H9 (cell line): ENCODE results near the gene WNT8B. TPM values are rescaled to one million over a fixed set of nuclear protein-coding genes. Genes with fewer than 3 reads are reported as not detected.

Experiments used
- DNase-seq: peaks from one replicate; pipeline ENCODE4 v3.0.0-alpha.2; 2017
- H2AFZ ChIP-seq: one replicate; pipeline ENCODE4 v1.6.1; 2013; ENCODE audit warnings: mild to moderate bottlenecking, low read length, control low read depth, moderate library complexity
- H2AK5ac ChIP-seq: 2 replicates; pipeline ENCODE4 v1.6.1; 2013; ENCODE audit warnings: low read length, control low read depth, mixed read lengths; ENCODE audit not compliant: insufficient read length
- H2BK120ac ChIP-seq: one replicate; pipeline ENCODE4 v1.6.1; 2013; ENCODE audit warnings: low read depth, mild to moderate bottlenecking, low read length, control low read depth, inconsistent platforms; ENCODE audit not compliant: poor library complexity, severe bottlenecking
- H2BK12ac ChIP-seq: 2 replicates; pipeline ENCODE4 v1.6.1; 2013; ENCODE audit warnings: low read length, control low read depth, mixed read lengths, low read depth; ENCODE audit not compliant: insufficient read length
- H2BK15ac ChIP-seq: 2 replicates; pipeline ENCODE4 v1.6.1; 2013; ENCODE audit warnings: low read depth, low read length, control low read depth
- H2BK20ac ChIP-seq: one replicate; pipeline ENCODE4 v1.6.1; 2013; ENCODE audit warnings: low read depth, mild to moderate bottlenecking, low read length, control low read depth, inconsistent platforms; ENCODE audit not compliant: poor library complexity, severe bottlenecking
- H2BK5ac ChIP-seq: 2 replicates; pipeline ENCODE4 v1.6.1; 2013; ENCODE audit warnings: low read length, control low read depth, mixed read lengths; ENCODE audit not compliant: insufficient read length
- H3K14ac ChIP-seq: 2 replicates; pipeline ENCODE4 v1.6.1; 2013; ENCODE audit warnings: low read length, control low read depth; ENCODE audit not compliant: insufficient read depth
- H3K18ac ChIP-seq: 2 replicates; pipeline ENCODE4 v1.6.1; 2013; ENCODE audit warnings: low read depth, mild to moderate bottlenecking, mixed read lengths, low read length, control low read depth; ENCODE audit not compliant: insufficient read length
- H3K23ac ChIP-seq: 2 replicates; pipeline ENCODE4 v1.6.1; 2013; ENCODE audit warnings: low read length, control low read depth, mixed read lengths, low read depth; ENCODE audit not compliant: insufficient read length
- H3K23me2 ChIP-seq: 2 replicates; pipeline ENCODE4 v1.6.1; 2013; ENCODE audit warnings: low read depth, mild to moderate bottlenecking, mixed read lengths, low read length, control low read depth; ENCODE audit not compliant: insufficient read length, poor library complexity, severe bottlenecking
- H3K27ac ChIP-seq: 2 replicates; pipeline ENCODE4 v1.5.1; 2013; ENCODE audit warnings: low read length, control low read depth, mixed read lengths, low read depth; ENCODE audit not compliant: insufficient read length
- H3K27me3 ChIP-seq: 2 replicates; pipeline ENCODE4 v1.6.1; 2013; ENCODE audit warnings: low read length, control low read depth, inconsistent platforms; ENCODE audit not compliant: insufficient read depth
- H3K4ac ChIP-seq: 2 replicates; pipeline ENCODE4 v1.6.1; 2013; ENCODE audit warnings: low read depth, mild to moderate bottlenecking, control low read depth, inconsistent platforms, low read length, moderate library complexity
- H3K4me1 ChIP-seq: 2 replicates; pipeline ENCODE4 v1.6.1; 2013; ENCODE audit warnings: low read length, control low read depth, inconsistent platforms; ENCODE audit not compliant: insufficient read depth
- H3K4me2 ChIP-seq: 2 replicates; pipeline ENCODE4 v1.6.1; 2013; ENCODE audit warnings: low read length, control low read depth, mixed read lengths; ENCODE audit not compliant: insufficient read length, insufficient read depth
- H3K56ac ChIP-seq: 2 replicates; pipeline ENCODE4 v1.6.1; 2013; ENCODE audit warnings: low read depth, mild to moderate bottlenecking, mixed read lengths, low read length, control low read depth; ENCODE audit not compliant: insufficient read length
- H3K79me1 ChIP-seq: 2 replicates; pipeline ENCODE4 v1.6.1; 2013; ENCODE audit warnings: low read depth, mild to moderate bottlenecking, moderate library complexity, low read length, control low read depth, inconsistent platforms; ENCODE audit not compliant: insufficient read depth, poor library complexity, severe bottlenecking
- H3K79me2 ChIP-seq: 2 replicates; pipeline ENCODE4 v1.6.1; 2013; ENCODE audit warnings: low read length, control low read depth, inconsistent platforms; ENCODE audit not compliant: insufficient read depth
- H3K9ac ChIP-seq: 2 replicates; pipeline ENCODE4 v1.6.1; 2013; ENCODE audit warnings: low read length, control low read depth, mixed read lengths; ENCODE audit not compliant: insufficient read length; ENCODE audit errors: extremely low read depth
- H3K9me3 ChIP-seq: one replicate; pipeline ENCODE4 v1.6.1; 2013; ENCODE audit warnings: low read depth, low read length, inconsistent platforms; ENCODE audit not compliant: control insufficient read depth
- H3T11ph ChIP-seq: one replicate; pipeline ENCODE4 v1.6.1; 2013; ENCODE audit warnings: mild to moderate bottlenecking, low read length, control low read depth, inconsistent platforms
- H4K20me1 ChIP-seq: one replicate; pipeline ENCODE4 v1.6.1; 2013; ENCODE audit not compliant: control insufficient read depth, insufficient read length, insufficient read depth
- H4K5ac ChIP-seq: 2 replicates; pipeline ENCODE4 v1.6.1; 2013; ENCODE audit warnings: low read depth, mild to moderate bottlenecking, mixed read lengths, low read length, control low read depth; ENCODE audit not compliant: insufficient read length
- H4K8ac ChIP-seq: replicated peaks from 2 replicates; pipeline ENCODE4 v1.6.1; 2013; ENCODE audit warnings: low read length, control low read depth, mixed read lengths, low read depth; ENCODE audit not compliant: insufficient read length
- H4K91ac ChIP-seq: 2 replicates; pipeline ENCODE4 v1.6.1; 2013; ENCODE audit warnings: low read depth, mild to moderate bottlenecking, moderate library complexity, mixed read lengths, low read length, control low read depth; ENCODE audit not compliant: insufficient read length
- H3K27ac Mint-ChIP-seq, 3 experiments: 2 replicates in 2 of 3; 3 replicates in 1 of 3; pipeline ENCODE4 v1.8.0; 2020 to 2021; ENCODE audit warnings: mixed read lengths in 3 of 3, mild to moderate bottlenecking in 1 of 3, moderate library complexity in 1 of 3
- H3K27me3 Mint-ChIP-seq: 2 replicates; pipeline ENCODE4 v1.8.0; 2021; ENCODE audit warnings: low read depth, mild to moderate bottlenecking, moderate library complexity, mixed read lengths
- H3K36me3 Mint-ChIP-seq, 3 experiments: 2 replicates in 2 of 3; 3 replicates in 1 of 3; pipeline ENCODE4 v1.8.0; 2020 to 2021; ENCODE audit warnings: low read depth in 3 of 3, mixed read lengths in 3 of 3; ENCODE audit not compliant: insufficient read depth in 1 of 3
- H3K4me1 Mint-ChIP-seq, 2 experiments: 2 replicates each; pipeline ENCODE4 v1.8.0; 2020; ENCODE audit warnings: mixed read lengths in 2 of 2
- H3K4me3 Mint-ChIP-seq, 2 experiments: 2 replicates in 1 of 2; 3 replicates in 1 of 2; pipeline ENCODE4 v1.8.0; 2020 to 2021; ENCODE audit warnings: mild to moderate bottlenecking in 2 of 2, mixed read lengths in 2 of 2, moderate library complexity in 1 of 2
- H3K9me3 Mint-ChIP-seq, 2 experiments: 2 replicates in 1 of 2; 3 replicates in 1 of 2; pipeline ENCODE4 v1.8.0; 2020; ENCODE audit warnings: mild to moderate bottlenecking in 2 of 2, mixed read lengths in 2 of 2, moderate library complexity in 1 of 2
- WGBS: extraction: QIAGEN DNeasy Blood & Tissue Kit; methylation state at CpG from one replicate; pipeline ENCODE4 v1.1.7; 2013; ENCODE audit warnings: missing lambda C conversion rate, low lambda C conversion rate, mixed read lengths; ENCODE audit not compliant: insufficient read length; ENCODE audit errors: extremely low coverage; 5-methylcytosine and 5-hydroxymethylcytosine counted together
- total RNA-seq: library from RNA; stranded (reverse); gene quantifications from 2 replicates; pipeline ENCODE4 v1.2.1, GENCODE V29; 2021
- TF ChIP-seq, protein P1 (sequence below): fragments of 200-600 bp; sonication (generic); conservative IDR thresholded peaks from 3 replicates; pipeline ENCODE4 v1.8.0; 2021; ENCODE audit warnings: antibody characterized with exemption, mild to moderate bottlenecking

WNT8B gene
- total RNA-seq, 1 experiment from 2014 or later, result not detected

DNA sequence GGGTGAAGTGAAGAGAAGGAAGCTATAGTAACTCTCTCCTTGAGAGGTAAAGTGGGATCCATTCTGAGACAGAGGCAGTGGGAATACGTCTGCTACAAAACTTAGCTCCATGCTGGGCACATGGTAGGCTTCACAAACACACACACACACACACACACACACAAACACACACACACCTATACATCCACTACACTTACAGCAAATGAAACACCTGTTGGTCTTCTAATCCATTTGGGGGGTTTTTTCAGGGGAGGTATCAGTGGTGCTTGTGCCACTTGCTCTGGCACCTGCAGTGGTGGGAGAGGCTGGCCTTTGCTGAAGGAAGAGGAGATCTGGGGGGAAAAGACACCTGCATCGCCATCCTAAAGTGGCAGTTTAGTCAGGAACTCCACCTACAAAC lies 42.4 kb downstream of the WNT8B start:
- no peaks in the 10 kb centered on the region for H3K4me1 ChIP-seq
- H4K91ac ChIP-seq, result no peak overlapping the region
- no peak overlapping the region for H3K18ac ChIP-seq
- H3K4me3 Mint-ChIP-seq, result no peak overlapping the region
- H4K8ac ChIP-seq, result no peak overlapping the region
- H3K27ac Mint-ChIP-seq, result no peak overlapping the region
- H3K56ac ChIP-seq, result no peak overlapping the region
- H2AFZ ChIP-seq, result no peak overlapping the region
- H2BK5ac ChIP-seq, result no peak overlapping the region
- H3K9me3 Mint-ChIP-seq, result no peaks in the 10 kb centered on the region
- H2BK12ac ChIP-seq, result no peak overlapping the region
- H3K27me3 Mint-ChIP-seq, result peaks cover 63% of the 10 kb centered on the region
- no peak overlapping the region for H3T11ph ChIP-seq
- no peaks in the 10 kb centered on the region for H3K79me2 ChIP-seq
- no peaks in the 10 kb centered on the region for H4K20me1 ChIP-seq
- no peak overlapping the region for H2BK15ac ChIP-seq
- no peak overlapping the region for H3K23ac ChIP-seq
- WGBS, result no CpG with 5 or more reads among the region's 2 CpGs
- H3K27me3 ChIP-seq, result no peaks in the 10 kb centered on the region
- H2AK5ac ChIP-seq, result no peak overlapping the region
- peaks cover 0 to 11% (median 0%) of the 10 kb centered on the region in 3 experiments; a peak in 2 of 7 replicates for H3K36me3 Mint-ChIP-seq
- no peak overlapping the region for H3K27ac ChIP-seq
- peaks cover 2% of the 10 kb centered on the region in 2 experiments; a peak in 2 of 4 replicates for H3K4me1 Mint-ChIP-seq
- no peak overlapping the region for H2BK120ac ChIP-seq
- H3K23me2 ChIP-seq, result no peaks in the 10 kb centered on the region
- no peak overlapping the region for H3K9ac ChIP-seq
- DNase-seq, result no peak
- H3K79me1 ChIP-seq, result no peaks in the 10 kb centered on the region
- TF ChIP-seq, protein P1, sequence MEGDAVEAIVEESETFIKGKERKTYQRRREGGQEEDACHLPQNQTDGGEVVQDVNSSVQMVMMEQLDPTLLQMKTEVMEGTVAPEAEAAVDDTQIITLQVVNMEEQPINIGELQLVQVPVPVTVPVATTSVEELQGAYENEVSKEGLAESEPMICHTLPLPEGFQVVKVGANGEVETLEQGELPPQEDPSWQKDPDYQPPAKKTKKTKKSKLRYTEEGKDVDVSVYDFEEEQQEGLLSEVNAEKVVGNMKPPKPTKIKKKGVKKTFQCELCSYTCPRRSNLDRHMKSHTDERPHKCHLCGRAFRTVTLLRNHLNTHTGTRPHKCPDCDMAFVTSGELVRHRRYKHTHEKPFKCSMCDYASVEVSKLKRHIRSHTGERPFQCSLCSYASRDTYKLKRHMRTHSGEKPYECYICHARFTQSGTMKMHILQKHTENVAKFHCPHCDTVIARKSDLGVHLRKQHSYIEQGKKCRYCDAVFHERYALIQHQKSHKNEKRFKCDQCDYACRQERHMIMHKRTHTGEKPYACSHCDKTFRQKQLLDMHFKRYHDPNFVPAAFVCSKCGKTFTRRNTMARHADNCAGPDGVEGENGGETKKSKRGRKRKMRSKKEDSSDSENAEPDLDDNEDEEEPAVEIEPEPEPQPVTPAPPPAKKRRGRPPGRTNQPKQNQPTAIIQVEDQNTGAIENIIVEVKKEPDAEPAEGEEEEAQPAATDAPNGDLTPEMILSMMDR, result no peak
- no peaks in the 10 kb centered on the region for H3K9me3 ChIP-seq
- H3K4me2 ChIP-seq, result no peak overlapping the region
- no peak overlapping the region for H2BK20ac ChIP-seq
- H3K14ac ChIP-seq, result no peak overlapping the region
- H3K4ac ChIP-seq, result no peak overlapping the region
- H4K5ac ChIP-seq, result no peak overlapping the region
